HG02970 (cell line): ENCODE results near the gene TNFSF11.
"Not testable (repeated sequence)": the region's sequence is repeated elsewhere in the genome, so short reads cannot be mapped to it uniquely, and the experiment has no call there.

Experiments used
- ATAC-seq: cut with Tn5 transposase; IDR thresholded peaks from one replicate; pipeline ENCODE4 v1.9.1; 2021; ENCODE audit warnings: mild to moderate bottlenecking, moderate library complexity, moderate number of reproducible peaks; ENCODE audit not compliant: unreplicated experiment, low FRiP score

Gene TNFSF11

DNA sequence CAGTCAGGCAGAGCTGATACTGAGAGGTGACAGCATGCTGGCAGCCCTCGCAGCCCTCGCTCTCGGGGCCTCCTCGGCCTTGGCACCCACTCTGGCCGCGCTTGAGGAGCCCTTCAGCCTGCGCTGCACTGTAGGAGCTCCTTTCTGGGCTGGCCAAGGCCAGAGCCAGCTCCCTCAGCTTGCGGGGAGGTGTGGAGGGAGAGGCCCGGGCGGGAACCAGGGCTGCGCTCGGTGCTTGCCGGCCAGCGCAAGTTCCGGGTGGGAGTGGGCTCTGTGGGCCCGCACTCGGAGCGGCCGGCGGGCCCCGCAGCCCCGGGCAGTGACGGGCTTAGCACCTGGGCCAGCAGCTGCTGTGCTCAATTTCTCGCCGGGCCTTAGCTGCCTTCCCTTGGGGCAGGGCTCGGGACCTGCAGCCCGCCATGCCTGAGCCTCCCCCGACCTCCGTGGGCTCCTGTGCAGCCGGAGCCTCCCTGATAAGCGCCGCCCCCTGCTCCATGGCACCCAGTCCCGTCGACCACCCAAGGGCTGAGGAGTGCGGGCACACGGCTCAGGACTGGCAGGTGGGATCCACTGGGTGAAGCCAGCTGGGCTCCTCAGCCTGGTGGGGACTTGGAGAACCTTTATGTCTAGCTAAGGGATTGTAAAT is 14.3 kb upstream of the TNFSF11 start:
- not testable (repeated sequence) for ATAC-seq

- ATAC-seq, result not testable (repeated sequence)
These were observed 13.6 kb upstream of the TNFSF11 start for GRCh38 chr13:42560320-42560719.

DNA sequence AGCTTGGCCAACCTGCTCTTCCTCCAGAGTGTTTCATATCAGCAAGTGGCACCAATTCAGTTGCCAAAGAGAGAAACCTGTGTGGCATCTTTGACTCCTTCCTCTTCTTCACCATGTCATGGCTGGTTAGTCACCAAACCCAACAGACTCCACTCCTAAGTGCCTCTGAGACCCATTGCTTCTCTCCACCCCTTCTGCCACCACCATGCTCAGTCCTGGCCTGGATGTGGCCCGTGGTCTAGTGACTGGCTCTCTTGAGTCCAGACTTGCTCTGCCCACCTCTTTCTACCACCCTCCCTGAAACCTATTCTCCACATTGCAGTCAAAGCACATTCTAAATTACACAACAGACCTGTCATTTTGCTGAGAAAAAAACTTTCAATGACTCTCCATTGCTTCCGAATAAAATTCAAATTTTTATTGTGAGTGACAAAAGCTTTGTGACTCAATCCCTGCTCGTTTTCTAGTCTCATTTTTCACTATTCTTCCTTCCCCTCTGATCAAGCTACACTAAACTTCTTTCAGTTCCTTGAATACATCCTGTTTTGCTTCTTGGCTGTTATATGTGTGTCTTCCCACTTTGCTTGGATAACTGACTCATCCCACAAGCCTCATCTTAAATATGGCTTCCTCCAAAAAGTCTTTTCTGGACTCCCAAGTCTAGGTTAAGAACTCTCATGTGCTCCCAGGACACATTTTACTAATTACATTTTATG is 12.0 kb upstream of the TNFSF11 start:
- ATAC-seq, result no peak

- ATAC-seq, result no peak
These were observed 6.0 kb upstream of the TNFSF11 start for GRCh38 chr13:42567906-42568305.

GRCh38 chr13:42569576-42570344 is 4.2 kb upstream of the TNFSF11 start:
- ATAC-seq, result no peak

- no peak for ATAC-seq
These were observed 2.1 kb upstream of the TNFSF11 start for GRCh38 chr13:42571895-42572294.

DNA sequence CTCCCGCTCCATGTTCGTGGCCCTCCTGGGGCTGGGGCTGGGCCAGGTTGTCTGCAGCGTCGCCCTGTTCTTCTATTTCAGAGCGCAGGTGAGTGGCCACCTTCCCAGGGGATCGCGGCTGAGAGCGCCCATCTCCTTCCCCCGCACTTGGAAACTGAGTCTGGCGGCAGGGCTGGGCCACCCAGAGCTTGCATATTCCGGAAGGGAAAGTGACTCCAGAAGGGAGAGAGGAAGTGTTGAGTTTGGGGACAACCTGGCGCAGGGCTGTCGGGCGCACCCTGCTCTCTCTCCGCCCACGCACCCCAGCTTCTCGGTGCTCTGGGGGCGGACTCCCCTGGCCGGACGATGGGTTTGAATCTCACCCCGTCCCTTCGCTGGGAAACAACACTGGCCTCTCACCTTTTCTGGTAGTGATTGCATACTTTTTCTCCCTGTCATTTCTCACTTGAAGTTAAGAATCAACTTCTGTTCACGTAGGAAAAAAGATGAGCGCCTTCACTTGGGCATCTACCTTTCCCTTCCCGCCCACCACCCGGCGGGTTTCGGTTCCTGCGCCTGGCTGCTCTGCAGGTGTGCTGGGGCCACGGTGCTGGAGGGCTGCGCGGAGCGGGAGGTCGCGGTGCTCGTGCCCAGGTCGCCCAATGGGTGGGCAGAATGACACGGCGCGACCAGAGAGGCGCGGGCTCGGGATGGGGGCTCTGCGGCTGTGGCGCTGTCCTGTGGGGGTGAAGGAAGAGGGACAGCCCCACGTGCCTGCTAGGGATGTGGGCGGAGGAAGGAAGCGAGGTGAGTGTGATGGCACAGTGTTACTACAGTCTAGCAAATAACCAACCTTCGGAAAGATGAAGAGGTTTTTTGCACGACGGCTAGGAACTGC is 721 bp downstream of the TNFSF11 start:
- no peak for ATAC-seq

DNA sequence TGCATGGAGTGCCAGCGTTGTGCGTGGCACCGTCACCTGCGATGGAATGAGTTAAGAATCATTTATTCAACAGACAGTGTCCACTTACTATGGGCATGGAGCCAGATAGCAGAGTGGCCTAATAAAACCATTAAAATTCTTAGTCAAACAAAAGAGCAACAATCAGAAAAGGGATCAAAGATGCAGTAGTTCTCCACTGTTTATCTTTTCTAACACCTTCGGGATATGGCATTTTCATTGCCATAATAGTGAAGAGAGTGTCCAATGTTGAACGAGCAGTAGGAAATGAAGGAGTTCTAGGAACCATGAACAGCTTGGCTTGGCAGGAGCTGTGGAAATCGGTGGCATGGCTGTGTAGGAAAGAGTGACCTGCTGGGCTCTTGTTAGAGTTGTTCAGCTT is 2.0 kb downstream of the TNFSF11 start:
- no peak for ATAC-seq

DNA sequence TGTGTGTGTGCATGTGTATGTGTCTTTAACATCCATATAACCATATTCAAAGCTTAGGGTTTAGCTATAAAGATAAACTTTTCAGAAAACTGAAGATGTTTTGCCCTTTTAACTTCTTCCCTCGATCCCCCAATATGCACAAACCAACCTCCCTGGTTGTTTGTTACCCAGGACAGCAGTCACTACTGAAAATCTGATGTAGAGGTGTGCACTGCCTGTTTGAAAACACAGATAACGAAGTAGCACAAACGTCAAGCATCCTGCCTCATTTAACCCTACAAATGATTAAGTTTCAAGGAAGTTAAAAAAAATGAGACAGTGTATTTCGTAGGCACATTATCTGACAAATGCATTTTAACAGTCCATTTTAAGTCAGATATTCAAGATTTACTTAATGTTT is 3.6 kb downstream of the TNFSF11 start:
- ATAC-seq, result no peak

- ATAC-seq, result no peak
These were observed 6.7 kb downstream of the TNFSF11 start for GRCh38 chr13:42580644-42581043.

DNA sequence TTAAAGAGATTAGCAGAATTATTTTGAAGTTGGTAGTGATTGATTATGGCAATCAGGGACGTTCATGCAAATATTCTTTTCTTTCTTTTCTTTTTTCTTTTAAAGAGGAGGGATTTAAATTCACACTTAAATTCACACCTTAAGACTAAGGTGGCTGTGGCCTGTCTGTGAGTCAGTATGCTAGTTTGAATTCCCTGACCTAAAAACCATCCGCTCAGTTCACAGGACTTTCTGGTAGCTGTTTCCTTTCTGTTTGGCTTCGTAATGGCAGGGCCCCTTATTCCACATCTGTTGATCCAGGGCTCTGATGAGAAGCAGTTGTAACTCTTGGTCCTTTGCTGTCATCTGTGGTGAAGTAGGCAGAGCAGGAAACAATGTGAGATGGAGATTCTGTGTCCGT is 7.5 kb downstream of the TNFSF11 start:
- no peak for ATAC-seq

GRCh38 chr13:42591602-42592001 is 17.6 kb downstream of the TNFSF11 start:
- no peak for ATAC-seq

GRCh38 chr13:42592915-42593900 is 19.3 kb downstream of the TNFSF11 start:
- no peak for ATAC-seq

DNA sequence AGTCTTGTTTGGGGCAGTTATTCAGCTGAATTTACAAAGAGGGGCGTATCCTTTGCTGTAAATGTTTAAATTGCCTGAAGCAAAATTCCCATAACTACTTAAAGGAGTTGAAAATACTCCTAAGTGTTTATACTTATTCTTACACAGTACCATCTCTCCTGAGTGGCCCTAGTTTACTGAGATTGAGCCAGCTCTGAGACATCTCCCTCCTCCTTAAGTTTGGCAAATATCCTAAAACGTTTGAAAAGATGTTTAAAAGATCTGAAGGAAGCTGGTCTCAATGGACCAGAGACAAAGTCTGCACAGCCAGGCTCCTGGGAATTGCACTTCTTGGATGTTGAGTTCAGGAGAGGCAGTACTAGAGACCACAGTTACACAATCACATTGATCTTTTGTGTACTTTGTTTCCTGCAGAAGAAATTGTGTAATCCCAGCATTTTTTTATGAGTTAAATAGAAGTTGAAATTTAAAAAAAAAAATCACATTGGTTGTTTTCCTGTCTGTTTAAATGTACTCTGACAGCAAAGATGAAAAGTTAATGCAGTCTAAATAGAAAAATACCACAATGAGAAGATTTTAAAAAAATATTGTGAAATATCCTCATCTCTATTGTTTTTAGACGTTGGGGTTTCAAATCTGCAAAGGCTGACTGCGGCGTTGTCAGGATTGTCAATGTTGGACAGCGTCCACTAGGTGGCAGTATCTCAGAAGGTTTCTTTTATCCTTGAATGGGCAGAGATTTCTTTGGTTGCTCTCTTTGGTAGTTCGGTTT is 20.7 kb downstream of the TNFSF11 start:
- no peak for ATAC-seq

DNA sequence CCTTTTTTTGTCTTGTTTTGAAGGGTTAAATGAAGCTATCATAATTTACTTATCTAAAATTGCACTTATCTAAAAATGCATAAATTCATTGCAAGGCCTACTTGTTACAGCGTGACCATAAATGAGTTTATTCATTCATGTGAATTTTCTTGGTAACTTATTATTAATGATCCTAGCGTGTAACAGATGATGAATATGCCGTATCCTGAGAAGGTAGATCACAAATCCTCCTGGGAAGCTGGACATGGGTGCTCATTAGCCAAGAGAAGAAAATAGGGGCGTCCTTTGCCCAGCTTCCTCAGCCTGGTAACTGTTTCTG is 21.3 kb downstream of the TNFSF11 start:
- ATAC-seq, result no peak

GRCh38 chr13:42597505-42597904 is 23.6 kb downstream of the TNFSF11 start:
- no peak for ATAC-seq

- ATAC-seq, result no peak
These were observed 27.0 kb downstream of the TNFSF11 start for GRCh38 chr13:42600943-42601342.

DNA sequence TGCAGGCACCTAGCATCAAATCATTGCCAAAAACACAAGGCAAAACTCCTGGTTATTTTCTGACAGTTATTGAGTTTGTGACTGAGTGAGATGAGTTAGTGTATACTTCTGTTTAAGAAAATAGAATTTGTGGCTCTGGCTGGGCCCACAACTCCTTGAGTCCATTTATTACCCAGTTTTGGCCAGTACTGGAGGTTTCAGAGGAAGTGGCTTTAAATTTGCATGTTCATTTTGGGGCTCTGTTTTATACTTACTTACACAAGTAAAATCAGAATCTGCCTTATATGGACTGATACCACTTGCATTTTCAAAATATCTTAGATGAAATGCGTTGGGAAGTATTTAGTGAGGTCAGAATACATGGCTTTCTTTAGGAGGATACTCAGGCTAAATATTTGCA is 29.0 kb downstream of the TNFSF11 start:
- ATAC-seq, result no peak

DNA sequence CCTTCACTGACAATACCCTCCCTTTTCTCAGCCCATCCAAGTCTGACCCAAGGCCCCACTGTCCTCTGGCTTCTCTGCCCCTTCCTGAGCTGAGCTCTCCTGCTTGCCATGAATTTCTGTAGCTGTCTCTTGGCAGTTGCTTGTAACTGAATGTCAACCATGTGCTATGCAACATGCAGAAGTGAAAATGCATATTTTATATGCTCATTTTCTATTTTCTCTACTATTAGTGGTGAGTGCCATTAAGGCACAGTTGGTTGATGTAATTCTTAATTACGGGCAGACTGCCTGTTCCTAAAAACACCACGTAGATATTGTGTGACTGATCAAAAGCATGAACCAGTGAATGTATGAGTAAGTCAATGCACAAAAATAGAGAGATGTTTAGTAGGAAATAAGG is 29.6 kb downstream of the TNFSF11 start:
- no peak for ATAC-seq
